Measurements from ENCODE around the gene GRK3.

GRK3 gene

GRCh38 chr22:25742918-25743708, 178.6 kb downstream of the GRK3 start:
- DNase-seq: no peak

GRCh38 chr22:25744694-25745093, 180.2 kb downstream of the GRK3 start:
- no peak for DNase-seq

- no peak for DNase-seq
Measured at GRCh38 chr22:25745341-25746011, 181.0 kb downstream of the GRK3 start.

- no peak for DNase-seq
Measured at GRCh38 chr22:25746012-25746373, 181.5 kb downstream of the GRK3 start.

- no peak for DNase-seq
Measured at GRCh38 chr22:25747245-25747944, 182.9 kb downstream of the GRK3 start.

- no peak for DNase-seq
Measured at GRCh38 chr22:25748140-25748539, 183.7 kb downstream of the GRK3 start.

GRCh38 chr22:25748704-25749103, 184.2 kb downstream of the GRK3 start:
- no peak for DNase-seq

GRCh38 chr22:25749420-25750169, 185.1 kb downstream of the GRK3 start:
- no peak for DNase-seq

- no peak for DNase-seq
Measured at GRCh38 chr22:25750569-25751173, 186.2 kb downstream of the GRK3 start.

GRCh38 chr22:25751174-25751581, 186.7 kb downstream of the GRK3 start:
- no peak for DNase-seq

- DNase-seq: no peak
Measured at GRCh38 chr22:25752615-25753214, 188.2 kb downstream of the GRK3 start.

- no peak for DNase-seq
Measured at GRCh38 chr22:25753252-25753651, 188.8 kb downstream of the GRK3 start.

GRCh38 chr22:25754527-25755202, 190.2 kb downstream of the GRK3 start:
- no peak for DNase-seq

- no peak for DNase-seq
Measured at GRCh38 chr22:25757686-25758085, 193.2 kb downstream of the GRK3 start.

- no peak for DNase-seq
Measured at GRCh38 chr22:25758316-25758715, 193.8 kb downstream of the GRK3 start.

- no peak for DNase-seq
Measured at GRCh38 chr22:25759825-25760231, 195.4 kb downstream of the GRK3 start.

- no peak for DNase-seq
Measured at GRCh38 chr22:25760294-25760693, 195.8 kb downstream of the GRK3 start.

GRCh38 chr22:25760848-25761595, 196.5 kb downstream of the GRK3 start:
- DNase-seq: no peak

GRCh38 chr22:25762147-25762546, 197.7 kb downstream of the GRK3 start:
- DNase-seq: no peak

- no peak for DNase-seq
Measured at GRCh38 chr22:25763239-25763777, 198.8 kb downstream of the GRK3 start.
